H9 (cell line): Measurements from ENCODE around the gene CDCP2. TPM values are rescaled to one million over a fixed set of nuclear protein-coding genes. Genes with fewer than 3 reads are reported as not detected.

Source experiments
- DNase-seq: peaks from one replicate; pipeline ENCODE4 v3.0.0-alpha.2; 2017
- H2AFZ ChIP-seq: one replicate; pipeline ENCODE4 v1.6.1; 2013; ENCODE audit warnings: mild to moderate bottlenecking, low read length, control low read depth, moderate library complexity
- H2AK5ac ChIP-seq: 2 replicates; pipeline ENCODE4 v1.6.1; 2013; ENCODE audit warnings: low read length, control low read depth, mixed read lengths; ENCODE audit not compliant: insufficient read length
- H2BK120ac ChIP-seq: one replicate; pipeline ENCODE4 v1.6.1; 2013; ENCODE audit warnings: low read depth, mild to moderate bottlenecking, low read length, control low read depth, inconsistent platforms; ENCODE audit not compliant: poor library complexity, severe bottlenecking
- H2BK12ac ChIP-seq: 2 replicates; pipeline ENCODE4 v1.6.1; 2013; ENCODE audit warnings: low read length, control low read depth, mixed read lengths, low read depth; ENCODE audit not compliant: insufficient read length
- H2BK15ac ChIP-seq: 2 replicates; pipeline ENCODE4 v1.6.1; 2013; ENCODE audit warnings: low read depth, low read length, control low read depth
- H2BK20ac ChIP-seq: one replicate; pipeline ENCODE4 v1.6.1; 2013; ENCODE audit warnings: low read depth, mild to moderate bottlenecking, low read length, control low read depth, inconsistent platforms; ENCODE audit not compliant: poor library complexity, severe bottlenecking
- H2BK5ac ChIP-seq: 2 replicates; pipeline ENCODE4 v1.6.1; 2013; ENCODE audit warnings: low read length, control low read depth, mixed read lengths; ENCODE audit not compliant: insufficient read length
- H3K14ac ChIP-seq: 2 replicates; pipeline ENCODE4 v1.6.1; 2013; ENCODE audit warnings: low read length, control low read depth; ENCODE audit not compliant: insufficient read depth
- H3K18ac ChIP-seq: 2 replicates; pipeline ENCODE4 v1.6.1; 2013; ENCODE audit warnings: low read depth, mild to moderate bottlenecking, mixed read lengths, low read length, control low read depth; ENCODE audit not compliant: insufficient read length
- H3K23ac ChIP-seq: 2 replicates; pipeline ENCODE4 v1.6.1; 2013; ENCODE audit warnings: low read length, control low read depth, mixed read lengths, low read depth; ENCODE audit not compliant: insufficient read length
- H3K23me2 ChIP-seq: 2 replicates; pipeline ENCODE4 v1.6.1; 2013; ENCODE audit warnings: low read depth, mild to moderate bottlenecking, mixed read lengths, low read length, control low read depth; ENCODE audit not compliant: insufficient read length, poor library complexity, severe bottlenecking
- H3K27ac ChIP-seq: 2 replicates; pipeline ENCODE4 v1.5.1; 2013; ENCODE audit warnings: low read length, control low read depth, mixed read lengths, low read depth; ENCODE audit not compliant: insufficient read length
- H3K27me3 ChIP-seq: 2 replicates; pipeline ENCODE4 v1.6.1; 2013; ENCODE audit warnings: low read length, control low read depth, inconsistent platforms; ENCODE audit not compliant: insufficient read depth
- H3K4ac ChIP-seq: 2 replicates; pipeline ENCODE4 v1.6.1; 2013; ENCODE audit warnings: low read depth, mild to moderate bottlenecking, control low read depth, inconsistent platforms, low read length, moderate library complexity
- H3K4me1 ChIP-seq: 2 replicates; pipeline ENCODE4 v1.6.1; 2013; ENCODE audit warnings: low read length, control low read depth, inconsistent platforms; ENCODE audit not compliant: insufficient read depth
- H3K4me2 ChIP-seq: 2 replicates; pipeline ENCODE4 v1.6.1; 2013; ENCODE audit warnings: low read length, control low read depth, mixed read lengths; ENCODE audit not compliant: insufficient read length, insufficient read depth
- H3K56ac ChIP-seq: 2 replicates; pipeline ENCODE4 v1.6.1; 2013; ENCODE audit warnings: low read depth, mild to moderate bottlenecking, mixed read lengths, low read length, control low read depth; ENCODE audit not compliant: insufficient read length
- H3K79me1 ChIP-seq: 2 replicates; pipeline ENCODE4 v1.6.1; 2013; ENCODE audit warnings: low read depth, mild to moderate bottlenecking, moderate library complexity, low read length, control low read depth, inconsistent platforms; ENCODE audit not compliant: insufficient read depth, poor library complexity, severe bottlenecking
- H3K79me2 ChIP-seq: 2 replicates; pipeline ENCODE4 v1.6.1; 2013; ENCODE audit warnings: low read length, control low read depth, inconsistent platforms; ENCODE audit not compliant: insufficient read depth
- H3K9ac ChIP-seq: 2 replicates; pipeline ENCODE4 v1.6.1; 2013; ENCODE audit warnings: low read length, control low read depth, mixed read lengths; ENCODE audit not compliant: insufficient read length; ENCODE audit errors: extremely low read depth
- H3K9me3 ChIP-seq: one replicate; pipeline ENCODE4 v1.6.1; 2013; ENCODE audit warnings: low read depth, low read length, inconsistent platforms; ENCODE audit not compliant: control insufficient read depth
- H3T11ph ChIP-seq: one replicate; pipeline ENCODE4 v1.6.1; 2013; ENCODE audit warnings: mild to moderate bottlenecking, low read length, control low read depth, inconsistent platforms
- H4K20me1 ChIP-seq: one replicate; pipeline ENCODE4 v1.6.1; 2013; ENCODE audit not compliant: control insufficient read depth, insufficient read length, insufficient read depth
- H4K5ac ChIP-seq: 2 replicates; pipeline ENCODE4 v1.6.1; 2013; ENCODE audit warnings: low read depth, mild to moderate bottlenecking, mixed read lengths, low read length, control low read depth; ENCODE audit not compliant: insufficient read length
- H4K8ac ChIP-seq: replicated peaks from 2 replicates; pipeline ENCODE4 v1.6.1; 2013; ENCODE audit warnings: low read length, control low read depth, mixed read lengths, low read depth; ENCODE audit not compliant: insufficient read length
- H4K91ac ChIP-seq: 2 replicates; pipeline ENCODE4 v1.6.1; 2013; ENCODE audit warnings: low read depth, mild to moderate bottlenecking, moderate library complexity, mixed read lengths, low read length, control low read depth; ENCODE audit not compliant: insufficient read length
- H3K27ac Mint-ChIP-seq, 3 experiments: 2 replicates in 2 of 3; 3 replicates in 1 of 3; pipeline ENCODE4 v1.8.0; 2020 to 2021; ENCODE audit warnings: mixed read lengths in 3 of 3, mild to moderate bottlenecking in 1 of 3, moderate library complexity in 1 of 3
- H3K27me3 Mint-ChIP-seq: 2 replicates; pipeline ENCODE4 v1.8.0; 2021; ENCODE audit warnings: low read depth, mild to moderate bottlenecking, moderate library complexity, mixed read lengths
- H3K36me3 Mint-ChIP-seq, 3 experiments: 2 replicates in 2 of 3; 3 replicates in 1 of 3; pipeline ENCODE4 v1.8.0; 2020 to 2021; ENCODE audit warnings: low read depth in 3 of 3, mixed read lengths in 3 of 3; ENCODE audit not compliant: insufficient read depth in 1 of 3
- H3K4me1 Mint-ChIP-seq, 2 experiments: 2 replicates each; pipeline ENCODE4 v1.8.0; 2020; ENCODE audit warnings: mixed read lengths in 2 of 2
- H3K4me3 Mint-ChIP-seq, 2 experiments: 2 replicates in 1 of 2; 3 replicates in 1 of 2; pipeline ENCODE4 v1.8.0; 2020 to 2021; ENCODE audit warnings: mild to moderate bottlenecking in 2 of 2, mixed read lengths in 2 of 2, moderate library complexity in 1 of 2
- H3K9me3 Mint-ChIP-seq, 2 experiments: 2 replicates in 1 of 2; 3 replicates in 1 of 2; pipeline ENCODE4 v1.8.0; 2020; ENCODE audit warnings: mild to moderate bottlenecking in 2 of 2, mixed read lengths in 2 of 2, moderate library complexity in 1 of 2
- CTCF ChIP-seq: fragments of 200-600 bp; sonication (generic); conservative IDR thresholded peaks from 3 replicates; pipeline ENCODE4 v1.8.0; 2021; ENCODE audit warnings: antibody characterized with exemption, mild to moderate bottlenecking
- WGBS: extraction: QIAGEN DNeasy Blood & Tissue Kit; methylation state at CpG from one replicate; pipeline ENCODE4 v1.1.7; 2013; ENCODE audit warnings: missing lambda C conversion rate, low lambda C conversion rate, mixed read lengths; ENCODE audit not compliant: insufficient read length; ENCODE audit errors: extremely low coverage; 5-methylcytosine and 5-hydroxymethylcytosine counted together
- total RNA-seq: library from RNA; stranded (reverse); gene quantifications from 2 replicates; pipeline ENCODE4 v1.2.1, GENCODE V29; 2021

CDCP2 gene
- total RNA-seq, 1 experiment from 2014 or later = not detected

GRCh38 chr1:54111624-54112023, 41.2 kb downstream of the CDCP2 start:
- Histone ChIP-seq H3K79me2 (no peaks in the 10 kb centered on the region), H2BK5ac (no peak overlapping the region), H4K5ac (no peak overlapping the region), H3K23ac (no peak overlapping the region), H3K18ac (no peak overlapping the region), H4K91ac (no peak overlapping the region), H3K4me2 (no peak overlapping the region), H3K56ac (no peak overlapping the region), H4K20me1 (no peaks in the 10 kb centered on the region), H3K27me3 (no peaks in the 10 kb centered on the region), H3K27ac (no peak overlapping the region), H3K79me1 (no peaks in the 10 kb centered on the region), H2BK12ac (no peak overlapping the region), H3K14ac (no peak overlapping the region), H2AFZ (no peak overlapping the region), H2BK20ac (no peak overlapping the region), H2AK5ac (no peak overlapping the region), H4K8ac (no peak overlapping the region), H3K4me1 (no peaks in the 10 kb centered on the region), H3K9ac (no peak overlapping the region), H2BK120ac (no peak overlapping the region), H2BK15ac (no peak overlapping the region), H3T11ph (no peak overlapping the region), H3K23me2 (no peaks in the 10 kb centered on the region), H3K4ac (no peak overlapping the region), H3K9me3 (no peaks in the 10 kb centered on the region)
- no peaks in the 10 kb centered on the region; the same call in 1 of the 2 replicates for H3K27me3 Mint-ChIP-seq
- H3K27ac Mint-ChIP-seq = peak overlapping the region in 1 of 3 experiments; percentile 28; a peak in 1 of 7 replicates
- no peaks in the 10 kb centered on the region for H3K36me3 Mint-ChIP-seq
- DNase-seq = peak; percentile 8
- no peaks in the 10 kb centered on the region for H3K9me3 Mint-ChIP-seq
- no peak overlapping the region for H3K4me3 Mint-ChIP-seq
- peaks cover 5 to 9% of the 10 kb centered on the region in 2 experiments; a peak in 3 of 4 replicates for H3K4me1 Mint-ChIP-seq
- TF ChIP-seq CTCF = no peak
- WGBS = no CpG with 5 or more reads among the region's 3 CpGs
